GM12878 (cell line): Measurements from ENCODE around the gene FKBP15. TPM values are rescaled to one million over a fixed set of nuclear protein-coding genes. Genes with fewer than 3 reads are reported as not detected.

Experiments used
- ATAC-seq: fragments of 200-7000 bp; cut with Tn5 transposase; 3 replicates; pipeline ENCODE4 v1.9.1; 2020; ENCODE audit warnings: mild to moderate bottlenecking, moderate library complexity
- BruUV-seq: library from RNA; stranded (reverse); fragments of 400-500 nt; replicated peaks from 2 replicates; lab custom pipeline; 2021; lab: Mats Ljungman, UMichigan
- CTCF ChIA-PET: fragments of 300-600 bp; sonication (Branson Sonifier 250); formaldehyde crosslinking; extraction: SDS; loops from one replicate; lab custom pipeline; 2021; ENCODE audit warnings: inconsistent platforms; lab: Yijun Ruan, JAX
- POLR2A ChIA-PET: fragments of 350-600 bp; formaldehyde crosslinking; extraction: SDS; loops from one replicate; lab custom pipeline; 2021; ENCODE audit warnings: inconsistent platforms; lab: Charles Lee
- RAD21 ChIA-PET: fragments of 300-600 bp; sonication (Branson Sonifier 250); formaldehyde crosslinking; loops from one replicate; lab custom pipeline; 2023; ENCODE audit warnings: antibody characterized with exemption; ENCODE audit not compliant: unreplicated experiment; lab: Charles Lee
- SMC1A ChIA-PET: fragments of 300-600 bp; sonication (Branson Sonifier 250); formaldehyde crosslinking; loops from one replicate; lab custom pipeline; 2023; ENCODE audit not compliant: unreplicated experiment, uncharacterized antibody; lab: Charles Lee
- DNase-seq: peaks from one replicate; pipeline ENCODE4 v3.0.0-alpha.2; 2011; ENCODE audit warnings: low read depth, low spot score
- FAIRE-seq: peaks from 3 replicates; lab custom pipeline; 2011; peaks lifted over from hg19 to GRCh38; lab: Jason Lieb, UNC
- H2AFZ ChIP-seq: 2 replicates; pipeline ENCODE4 v1.6.0; 2011; ENCODE audit warnings: low read depth, low read length, control low read depth; ENCODE audit not compliant: control insufficient read depth
- H3K27ac ChIP-seq: 2 replicates; pipeline ENCODE4 v1.5.1; 2011; ENCODE audit warnings: control low read depth; ENCODE audit not compliant: control insufficient read depth, insufficient read depth
- H3K27me3 ChIP-seq, 2 experiments: replicated peaks in 1 of 2; 2 replicates each; pipeline versions ENCODE4 v1.6.0 to v1.6.1; 2011; ENCODE audit warnings: low read length in 1 of 2; ENCODE audit not compliant: control insufficient read depth in 2 of 2, insufficient read depth in 2 of 2
- H3K36me3 ChIP-seq, 2 experiments: 2 replicates each; pipeline ENCODE4 v1.5.1; 2011; ENCODE audit warnings: low read length in 1 of 2; ENCODE audit not compliant: control insufficient read depth in 2 of 2, insufficient read depth in 2 of 2
- H3K4me1 ChIP-seq: 2 replicates; pipeline ENCODE4 v1.6.1; 2011; ENCODE audit warnings: mild to moderate bottlenecking, low read length, moderate library complexity, mixed read lengths; ENCODE audit not compliant: control insufficient read depth, insufficient read depth
- H3K4me2 ChIP-seq: 2 replicates; pipeline ENCODE4 v1.6.0; 2011; ENCODE audit warnings: control low read depth; ENCODE audit not compliant: control insufficient read depth, insufficient read depth
- H3K4me3 ChIP-seq: fragments of 200-600 bp; sonication (generic); 2 replicates; pipeline ENCODE4 v1.5.1; 2016
- H3K79me2 ChIP-seq: 2 replicates; pipeline ENCODE4 v1.6.0; 2011; ENCODE audit warnings: low read length; ENCODE audit not compliant: control insufficient read depth, insufficient read depth
- H3K9ac ChIP-seq: 2 replicates; pipeline ENCODE4 v1.8.0; 2011; ENCODE audit warnings: low read length, control low read depth, mixed read lengths; ENCODE audit not compliant: control insufficient read depth, insufficient read depth
- H3K9me3 ChIP-seq: replicated peaks from 3 replicates; pipeline ENCODE4 v1.5.1; 2011; ENCODE audit warnings: mild to moderate bottlenecking, low read length; ENCODE audit not compliant: control insufficient read depth, insufficient read depth
- H4K20me1 ChIP-seq: 2 replicates; pipeline ENCODE4 v1.6.0; 2011; ENCODE audit not compliant: control insufficient read depth, insufficient read depth
- ATF7 ChIP-seq: fragments of 450-650 bp; IDR thresholded peaks from 2 replicates; pipeline ENCODE4 v1.6.1; 2016; ENCODE audit warnings: low read depth, mild to moderate bottlenecking
- BACH1 ChIP-seq: fragments of 450-650 bp; IDR thresholded peaks from 2 replicates; pipeline ENCODE4 v1.6.1; 2017; ENCODE audit warnings: mild to moderate bottlenecking, borderline replicate concordance
- EZH2 ChIP-seq: IDR thresholded peaks from 2 replicates; pipeline ENCODE4 v1.6.1; 2012; ENCODE audit warnings: low read depth, mild to moderate bottlenecking, control low read depth, inconsistent platforms, low read length, borderline replicate concordance; ENCODE audit not compliant: control insufficient read depth
- MAX ChIP-seq: IDR thresholded peaks from 2 replicates; pipeline ENCODE4 v1.6.1; 2012; ENCODE audit warnings: low read depth, low read length, improper control_type of control experiment
- MTA3 ChIP-seq: IDR thresholded peaks from 2 replicates; pipeline ENCODE4 v1.6.1; 2012; ENCODE audit warnings: low read length, inconsistent platforms, borderline replicate concordance
- PBX3 ChIP-seq: IDR thresholded peaks from 2 replicates; pipeline ENCODE4 v1.6.1; 2011; ENCODE audit warnings: mild to moderate bottlenecking, low read depth, low read length, moderate library complexity; ENCODE audit not compliant: insufficient replicate concordance
- RELA ChIP-seq: fragments of 450-650 bp; IDR thresholded peaks from 2 replicates; pipeline ENCODE4 v1.8.0; 2014; ENCODE audit warnings: borderline replicate concordance; ENCODE audit not compliant: partially characterized antibody
- SMAD1 ChIP-seq: fragments of 450-650 bp; IDR thresholded peaks from 2 replicates; pipeline ENCODE4 v1.6.1; 2018; ENCODE audit warnings: mild to moderate bottlenecking, low read depth; ENCODE audit not compliant: partially characterized antibody
- SMC3 ChIP-seq: IDR thresholded peaks from 2 replicates; pipeline ENCODE4 v1.6.1; 2011; ENCODE audit warnings: low read length, improper control_type of control experiment, borderline replicate concordance
- SPI1 ChIP-seq: IDR thresholded peaks from 2 replicates; pipeline ENCODE4 v1.6.1; 2011; ENCODE audit warnings: low read depth, mild to moderate bottlenecking, low read length, moderate library complexity, borderline replicate concordance; ENCODE audit not compliant: insufficient read depth
- SUPT20H ChIP-seq: IDR thresholded peaks from 2 replicates; pipeline ENCODE4 v1.6.1; 2011; ENCODE audit warnings: low read depth, mild to moderate bottlenecking, low read length, moderate library complexity, borderline replicate concordance; ENCODE audit not compliant: control insufficient read depth
- USF2 ChIP-seq: IDR thresholded peaks from 2 replicates; pipeline ENCODE4 v1.6.1; 2011; ENCODE audit warnings: low read depth, low read length, improper control_type of control experiment, borderline replicate concordance
- ZBTB33 ChIP-seq: fragments of 450-650 bp; IDR thresholded peaks from 2 replicates; pipeline ENCODE4 v1.6.1; 2017; ENCODE audit warnings: mild to moderate bottlenecking
- ZNF207 ChIP-seq: fragments of 450-650 bp; IDR thresholded peaks from 2 replicates; pipeline ENCODE4 v1.6.1; 2014; ENCODE audit warnings: antibody characterized with exemption, mild to moderate bottlenecking, borderline replicate concordance
- ZNF217 ChIP-seq: fragments of 450-650 bp; IDR thresholded peaks from 2 replicates; pipeline ENCODE4 v1.6.1; 2017; ENCODE audit warnings: antibody characterized with exemption, mild to moderate bottlenecking
- ZNF384 ChIP-seq: IDR thresholded peaks from 2 replicates; pipeline ENCODE4 v1.6.1; 2012; ENCODE audit warnings: low read depth, mild to moderate bottlenecking, low read length, improper control_type of control experiment, borderline replicate concordance
- ZNF622 ChIP-seq: fragments of 450-650 bp; IDR thresholded peaks from 2 replicates; pipeline ENCODE4 v1.6.1; 2017; ENCODE audit warnings: mild to moderate bottlenecking, inconsistent platforms
- ZSCAN29 ChIP-seq: fragments of 450-650 bp; IDR thresholded peaks from 2 replicates; pipeline ENCODE4 v1.6.1; 2017; ENCODE audit warnings: mild to moderate bottlenecking, moderate library complexity
- WGBS: methylation state at CpG from one replicate; pipeline ENCODE4 v1.1.6; 2016; ENCODE audit warnings: low lambda C conversion rate; ENCODE audit not compliant: insufficient replicate concordance, insufficient coverage; ENCODE audit errors: missing lambda C conversion rate; 5-methylcytosine and 5-hydroxymethylcytosine counted together
- in situ Hi-C: fragments of 300-500 bp; cut with MboI; formaldehyde crosslinking; loops from 9 replicates; pipeline ENCODE4 v1.14.3; 2018; ENCODE audit warnings: mixed read lengths
- intact Hi-C: fragments of 100-400 bp; cut with micrococcal nuclease; formaldehyde crosslinking; loops from one replicate; pipeline ENCODE4 v1.14.2; 2022; ENCODE audit not compliant: unreplicated experiment
- polyA plus RNA-seq, 11 experiments: library from polyadenylated mRNA; depleted of rRNA in 4 of 11; unstranded in 6 of 11; stranded (reverse) in 5 of 11; fragments of >200 nt; fragmentation: Nextera tagmentation in 4 of 11; fragmentation: Illumina TruSeq in 1 of 11; extraction: Ambion mirVana in 4 of 11; extraction: Trizol in 1 of 11; gene quantifications; 1 replicate in 1 of 11; 2 replicates in 10 of 11; pipeline versions ENCODE4 v1.2.1 to v1.2.3, GENCODE V29; 2011 to 2016; ENCODE audit warnings: inconsistent platforms in 2 of 11, missing spikeins in 2 of 11, low read depth in 1 of 11
- total RNA-seq, 4 experiments: library from RNA; depleted of rRNA in 3 of 4; stranded (reverse); fragments of >200 nt in 3 of 4; fragmentation: Illumina TruSeq in 1 of 4; extraction: Trizol in 1 of 4; gene quantifications; 2 replicates each; pipeline versions ENCODE4 v1.2.1 to v1.2.3, GENCODE V29; 2013 to 2021
- TF ChIP-seq, protein P1 (sequence below): IDR thresholded peaks from 2 replicates; pipeline ENCODE4 v1.6.1; 2012; ENCODE audit warnings: low read depth, low read length, improper control_type of control experiment

The FKBP15 gene
- total and polyA plus RNA-seq, 10 of the 15 experiments (the other 5 are each of a cell fraction or from before 2014, with no cell fraction given) = 5.0 to 53.4 (median 21.2) TPM

- TF ChIP-seq SUPT20H (no peak), ZBTB33 (no peak), ZSCAN29 (no peak), SMC3 (no peak), ZNF622 (no peak), ATF7 (no peak), BACH1 (no peak), ZNF384 (no peak), EZH2 (no peak)
These were observed 36.5 kb downstream of the FKBP15 start (continued) for GRCh38 chr9:113184539-113184938.

DNA sequence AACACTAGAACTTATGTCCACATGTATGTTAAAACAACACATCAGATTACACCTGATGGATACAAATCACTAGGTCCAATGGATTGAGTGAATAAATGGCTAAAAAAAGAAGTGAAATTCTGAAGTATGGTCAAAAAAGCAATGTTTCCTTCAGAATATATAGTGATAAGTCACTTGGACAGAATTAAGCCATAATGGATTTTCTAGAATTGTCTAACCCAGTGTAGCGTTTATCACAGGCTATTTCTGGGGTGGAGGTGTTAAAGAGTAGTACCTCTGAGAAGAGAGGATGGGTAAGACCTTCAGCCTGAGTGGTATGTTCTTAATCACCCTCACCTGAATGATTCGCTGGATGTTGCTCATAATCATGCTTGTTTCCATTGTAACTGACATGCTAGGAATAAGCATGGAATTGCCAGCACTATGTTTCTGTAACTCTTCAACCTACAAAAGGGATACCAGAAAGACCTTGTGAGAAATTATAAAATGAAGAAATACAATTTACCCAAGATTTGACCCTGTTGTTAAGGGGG, 37.1 kb downstream of the FKBP15 start:
- in situ Hi-C loops = no loop called here
- WGBS = 94% methylated on average over 2 of the region's 2 CpGs
- no TSS peak for BruUV-seq
- no peaks in the 10 kb centered on the region for H3K27me3 ChIP-seq
- DNase-seq (no peak), FAIRE-seq (no peak), ATAC-seq (no peak)
- H3K4me1 ChIP-seq = no peaks in the 10 kb centered on the region
- no peak overlapping the region for H3K9ac ChIP-seq
- intact Hi-C loops = no loop called here
- H3K4me3 ChIP-seq = no peak overlapping the region
- SMC1A ChIA-PET = no interaction called here
- POLR2A ChIA-PET = no interaction called here
- H2AFZ ChIP-seq = no peak overlapping the region
- no peaks in the 10 kb centered on the region for H4K20me1 ChIP-seq
- RAD21 ChIA-PET = no interaction called here
- no peaks in the 10 kb centered on the region for H3K9me3 ChIP-seq
- peaks cover 16 to 48% of the 10 kb centered on the region in 2 experiments for H3K36me3 ChIP-seq
- H3K27ac ChIP-seq = no peak overlapping the region
- CTCF ChIA-PET = no interaction called here
- no peaks in the 10 kb centered on the region for H3K79me2 ChIP-seq
- H3K4me2 ChIP-seq = no peak overlapping the region
- TF ChIP-seq RELA = no peak
- TF ChIP-seq MTA3 = no peak
- TF ChIP-seq USF2 = no peak
- TF ChIP-seq MAX = no peak
- no peak for TF ChIP-seq ZNF217
- no peak for TF ChIP-seq SMAD1
- no peak for TF ChIP-seq PBX3
- TF ChIP-seq, protein P1, sequence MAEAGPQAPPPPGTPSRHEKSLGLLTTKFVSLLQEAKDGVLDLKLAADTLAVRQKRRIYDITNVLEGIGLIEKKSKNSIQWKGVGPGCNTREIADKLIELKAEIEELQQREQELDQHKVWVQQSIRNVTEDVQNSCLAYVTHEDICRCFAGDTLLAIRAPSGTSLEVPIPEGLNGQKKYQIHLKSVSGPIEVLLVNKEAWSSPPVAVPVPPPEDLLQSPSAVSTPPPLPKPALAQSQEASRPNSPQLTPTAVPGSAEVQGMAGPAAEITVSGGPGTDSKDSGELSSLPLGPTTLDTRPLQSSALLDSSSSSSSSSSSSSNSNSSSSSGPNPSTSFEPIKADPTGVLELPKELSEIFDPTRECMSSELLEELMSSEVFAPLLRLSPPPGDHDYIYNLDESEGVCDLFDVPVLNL = no peak
- TF ChIP-seq SPI1 = no peak
- TF ChIP-seq ZNF207 = no peak
